ENCODE results near the gene TREH.
"Not testable (repeated sequence)": the region's sequence is repeated elsewhere in the genome, so short reads cannot be mapped to it uniquely, and the experiment has no call there.

The TREH gene

DNA sequence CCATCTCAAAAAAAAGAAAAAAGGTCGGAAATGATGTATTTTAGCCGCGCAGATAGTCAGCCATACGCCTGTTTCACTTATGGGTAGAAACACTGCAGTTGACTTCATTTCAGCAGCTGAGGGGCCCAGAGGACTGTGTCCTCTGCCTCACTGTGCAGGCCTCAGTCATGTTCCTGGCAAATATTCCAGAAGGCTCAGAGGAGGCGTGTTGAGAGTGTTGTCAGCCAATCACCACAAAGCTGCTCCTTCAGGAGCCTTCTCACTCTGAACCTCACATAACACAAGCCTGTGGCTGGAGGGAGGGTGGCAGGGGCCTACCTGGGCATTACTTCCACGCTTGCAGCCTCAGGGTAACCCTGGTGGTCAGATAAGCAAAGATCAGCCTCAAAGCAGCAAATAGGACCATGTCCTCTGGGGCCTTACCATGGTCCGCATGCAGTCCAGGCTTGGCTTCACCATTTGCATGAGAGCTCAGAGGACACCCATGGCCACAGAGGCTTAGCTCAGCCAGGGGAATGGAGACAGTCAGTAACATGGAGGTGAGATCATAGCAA is 17.3 kb upstream of the TREH start:
- DNase-seq (ENCODE audit: low read depth in 2 of 2), result no peak

DNA sequence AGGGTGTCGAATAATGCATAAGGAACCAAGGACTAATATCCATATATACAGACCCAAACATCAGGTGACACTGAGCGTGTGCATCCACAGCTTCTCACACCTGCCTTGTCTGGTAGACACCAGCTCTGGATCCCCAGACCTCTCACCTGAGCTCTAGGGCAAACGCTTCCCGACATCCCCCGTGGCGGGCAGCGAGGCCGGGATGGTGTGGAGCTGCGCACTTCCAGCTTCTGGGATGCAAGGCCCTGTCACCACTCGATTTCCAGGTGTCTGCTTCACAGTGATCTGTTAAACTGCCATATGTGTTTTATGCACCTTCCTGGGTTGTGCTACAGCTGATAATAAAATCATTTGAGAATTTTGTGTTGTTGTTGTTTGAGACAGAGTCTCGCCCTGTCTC is 15.3 kb upstream of the TREH start:
- DNase-seq (ENCODE audit: low read depth in 2 of 2), result no peak

DNA sequence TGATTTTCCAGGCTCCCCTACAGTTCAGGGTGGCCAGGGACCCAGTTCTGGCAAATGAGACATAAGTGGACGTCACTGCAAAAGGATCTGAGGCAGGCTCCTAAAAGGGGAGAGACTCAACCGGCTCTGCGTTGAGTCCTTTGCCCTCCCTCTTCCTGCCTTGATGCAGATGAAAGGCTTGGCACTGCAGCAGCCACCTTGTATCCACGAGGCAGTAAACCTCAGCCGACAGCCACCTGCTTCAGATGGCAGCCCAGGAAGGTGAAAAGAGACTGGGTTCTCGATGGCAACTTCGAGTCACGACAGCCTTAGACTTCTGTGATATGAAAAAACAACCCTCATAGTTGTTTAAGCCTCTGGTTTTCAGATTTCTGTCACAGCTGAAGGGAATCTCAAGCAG is 14.7 kb upstream of the TREH start:
- no peak for DNase-seq (ENCODE audit: low read depth in 2 of 2)

DNA sequence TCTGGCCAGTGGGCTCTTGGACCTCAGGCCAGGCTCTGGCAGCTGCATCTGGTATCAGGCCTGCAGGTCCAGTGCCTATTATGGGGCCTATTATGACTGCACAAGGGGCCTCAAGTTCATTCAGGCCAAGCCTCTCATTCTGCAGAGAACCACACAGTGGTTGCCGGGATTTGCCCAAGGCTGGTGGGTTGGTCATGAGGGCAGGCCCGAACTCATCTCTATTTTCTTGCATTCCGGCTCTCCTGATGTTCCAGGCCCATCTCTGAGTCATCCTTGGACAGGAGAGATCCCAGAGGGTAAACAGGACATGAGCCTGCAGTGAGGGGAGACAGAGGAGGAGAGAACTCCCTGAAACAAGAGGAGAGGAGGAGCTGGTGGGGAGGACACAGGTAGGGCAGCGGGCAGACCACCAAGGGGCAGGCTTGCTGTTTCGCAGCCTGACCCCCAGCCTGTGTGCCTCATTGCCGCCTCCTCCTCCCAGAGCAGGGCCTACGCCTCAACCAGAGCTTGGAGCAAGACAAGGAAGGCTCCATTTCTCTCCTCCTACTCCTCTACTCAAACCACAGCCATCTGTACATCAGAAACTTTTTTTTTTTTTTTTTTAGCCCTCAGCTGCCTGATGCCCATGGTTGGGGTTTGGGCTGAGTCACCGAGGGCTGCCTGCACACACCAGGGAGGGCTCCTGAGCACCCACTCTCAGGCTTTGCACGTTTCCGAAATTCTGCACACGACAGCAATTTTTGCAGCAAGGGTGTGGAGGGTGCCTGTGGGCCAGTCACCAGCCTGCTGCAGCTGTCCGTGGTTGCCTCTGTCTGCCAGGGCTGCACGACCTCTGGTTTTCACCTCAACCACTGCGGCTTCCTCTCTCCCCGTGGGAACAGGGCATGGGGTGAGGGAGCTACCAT is 12.7 kb upstream of the TREH start:
- DNase-seq (ENCODE audit: low read depth in 2 of 2), result peak; percentile 46 to 65

DNA sequence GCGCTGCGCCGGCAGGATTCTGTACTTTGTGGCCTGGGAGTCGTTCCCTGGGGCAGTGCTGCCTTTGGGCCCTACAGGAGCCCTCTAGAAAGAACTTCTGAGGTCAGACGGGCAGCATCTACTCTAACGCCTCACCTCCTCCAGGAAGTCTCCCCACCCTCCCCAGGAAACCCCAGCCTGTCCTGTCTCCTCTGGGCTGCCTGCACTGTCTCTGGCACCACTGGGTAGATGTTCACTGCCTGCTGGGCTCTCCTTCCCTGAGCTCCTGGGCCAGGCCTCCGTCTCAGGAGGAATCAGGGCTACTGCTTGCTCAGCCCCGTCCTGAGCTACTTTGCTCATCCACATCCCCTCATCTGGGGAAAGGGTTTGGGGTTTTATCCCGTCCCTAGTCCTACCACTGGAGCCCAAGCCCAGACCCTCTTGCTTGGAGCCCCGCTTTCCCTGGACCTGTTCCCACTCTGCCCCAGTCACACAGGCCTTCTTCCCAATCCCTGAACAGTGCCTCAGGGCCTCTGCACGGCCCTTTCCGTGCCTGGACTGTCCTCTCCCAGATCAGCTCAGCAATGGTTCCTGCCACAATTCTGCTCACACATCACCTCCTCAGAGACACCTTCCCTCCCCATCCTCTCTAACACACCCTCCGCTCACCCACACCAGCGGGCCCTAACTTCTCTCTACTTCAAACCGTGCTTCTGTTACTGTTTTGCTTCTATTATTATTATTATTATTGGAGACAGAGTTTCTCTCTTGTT is 11.3 kb upstream of the TREH start:
- DNase-seq (ENCODE audit: low read depth in 2 of 2), result no peak

DNA sequence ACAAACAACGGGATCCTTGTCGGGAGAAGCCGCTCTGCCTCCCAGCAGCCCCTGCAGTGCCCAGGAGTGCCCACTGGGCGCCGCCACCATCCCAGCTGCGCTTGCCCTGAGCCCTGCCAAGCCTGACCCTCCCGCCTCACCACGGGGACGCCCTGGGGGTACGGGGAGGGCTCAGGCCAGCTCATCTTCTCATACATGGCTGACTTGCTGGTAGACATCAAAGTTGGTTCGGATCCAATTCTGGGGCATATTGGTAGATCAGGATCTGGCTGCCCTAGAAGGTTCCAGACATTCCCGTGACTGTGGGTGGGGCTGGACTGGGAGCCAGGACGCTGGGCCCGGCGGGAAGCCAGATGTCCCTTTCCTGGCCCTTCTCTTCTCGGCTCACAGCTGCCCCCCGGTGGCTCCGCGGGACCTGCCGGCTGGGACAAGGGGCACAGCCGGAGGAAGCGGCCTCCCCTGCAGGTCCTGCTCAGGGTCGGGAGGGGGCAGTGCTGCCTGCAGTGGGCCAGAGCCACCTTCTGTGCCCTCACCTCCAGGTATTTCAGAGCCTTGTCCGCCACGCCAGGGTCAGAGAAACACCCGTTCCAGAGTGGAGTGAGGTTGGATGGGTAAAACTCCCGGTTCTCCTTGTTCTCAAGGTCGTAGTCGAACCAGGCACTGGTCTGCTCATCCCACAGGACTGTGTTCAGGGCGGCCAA is 10.6 kb upstream of the TREH start:
- DNase-seq (ENCODE audit: low read depth in 2 of 2), result peak; percentile 76 to 78

DNA sequence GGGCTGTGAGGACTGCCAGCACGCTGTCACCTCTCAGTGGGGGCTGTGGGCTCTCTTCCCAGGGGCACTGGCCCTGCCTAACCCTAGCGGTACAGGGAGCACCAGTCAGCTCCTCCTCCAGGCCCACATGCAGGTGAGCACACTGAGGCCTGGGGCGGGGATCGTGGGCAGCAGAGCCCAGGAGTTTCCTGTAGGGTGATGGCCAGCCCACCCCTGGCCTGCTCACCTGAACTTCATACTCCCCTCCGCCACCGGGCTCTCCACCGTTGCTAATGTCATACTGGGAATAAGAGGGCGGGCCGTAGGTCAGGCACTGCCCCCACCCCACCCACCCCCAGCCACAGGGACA is 10.0 kb upstream of the TREH start:
- no peak for DNase-seq (ENCODE audit: low read depth in 2 of 2)

DNA sequence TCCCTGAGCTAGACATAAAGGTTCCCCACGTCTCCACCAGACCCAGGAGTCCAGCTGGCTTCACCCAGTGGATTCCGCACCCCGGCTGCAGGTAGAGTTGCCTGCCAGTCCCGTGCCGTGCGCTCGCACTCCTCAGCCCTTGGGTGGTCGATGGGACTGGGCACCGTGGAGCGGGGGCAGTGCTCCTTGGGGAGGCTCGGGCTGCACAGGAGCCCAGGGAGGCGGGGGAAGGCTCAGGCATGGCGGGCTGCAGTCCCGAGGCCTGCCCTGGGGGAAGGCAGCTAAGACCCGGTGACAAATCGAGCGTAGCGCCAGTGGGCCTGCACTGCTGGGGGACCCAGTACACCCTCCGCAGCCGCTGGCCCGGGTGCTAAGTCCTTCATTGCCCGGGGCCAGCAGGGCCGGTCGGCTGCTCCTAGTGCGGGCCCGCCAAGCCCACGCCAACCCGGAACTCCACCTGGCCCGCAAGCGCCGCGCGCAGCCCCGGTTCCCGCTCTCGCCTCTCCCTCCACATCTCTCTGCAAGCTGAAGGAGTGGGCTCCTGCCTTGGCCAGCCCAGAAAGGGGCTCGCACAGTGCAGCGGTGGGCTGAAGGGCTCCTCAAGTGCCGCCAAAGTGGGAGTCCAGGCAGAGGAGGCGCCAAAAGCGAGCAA is 9.5 kb upstream of the TREH start:
- no peak for DNase-seq (ENCODE audit: low read depth in 2 of 2)

DNA sequence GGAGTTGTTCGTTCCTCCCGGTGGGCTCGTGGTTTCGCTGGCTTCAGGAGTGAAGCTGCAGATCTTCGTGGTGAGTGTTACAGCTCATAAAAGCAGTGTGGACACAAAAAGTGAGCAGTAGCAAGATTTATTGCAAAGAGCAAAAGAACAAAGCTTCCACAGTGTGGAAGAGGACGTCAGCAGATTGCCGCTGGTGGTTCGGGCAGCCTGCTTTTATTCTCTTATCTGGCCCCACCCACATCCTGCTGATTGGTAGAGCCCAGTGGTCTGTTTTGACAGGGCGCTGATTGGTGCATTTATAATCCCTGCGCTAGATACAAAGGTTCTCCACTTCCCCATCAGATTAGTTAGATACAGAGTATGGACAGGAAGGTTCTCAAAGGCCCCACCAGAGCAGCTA is 8.9 kb upstream of the TREH start:
- DNase-seq (ENCODE audit: low read depth in 2 of 2), result not testable (repeated sequence)

DNA sequence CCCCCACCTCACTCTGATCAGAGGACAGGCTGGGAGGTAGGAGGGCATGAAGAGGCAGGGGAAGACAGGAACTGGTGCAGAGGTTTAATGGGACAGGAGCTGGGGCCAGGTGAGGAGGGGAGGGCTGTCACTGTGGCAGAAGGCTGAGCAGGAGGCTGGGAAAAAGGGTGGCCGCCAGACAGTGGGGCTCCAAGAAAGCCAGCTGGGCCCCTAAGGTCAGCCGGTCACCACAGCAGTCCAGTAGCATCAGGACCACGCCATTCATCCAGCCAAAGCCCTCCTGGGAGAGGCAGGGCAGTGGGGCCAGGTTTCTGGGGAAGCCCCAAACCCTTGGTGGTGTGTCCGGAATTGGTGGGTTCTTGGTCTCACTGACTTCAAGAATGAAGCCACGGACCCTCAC is 8.5 kb upstream of the TREH start:
- no peak for DNase-seq (ENCODE audit: low read depth in 2 of 2)

DNA sequence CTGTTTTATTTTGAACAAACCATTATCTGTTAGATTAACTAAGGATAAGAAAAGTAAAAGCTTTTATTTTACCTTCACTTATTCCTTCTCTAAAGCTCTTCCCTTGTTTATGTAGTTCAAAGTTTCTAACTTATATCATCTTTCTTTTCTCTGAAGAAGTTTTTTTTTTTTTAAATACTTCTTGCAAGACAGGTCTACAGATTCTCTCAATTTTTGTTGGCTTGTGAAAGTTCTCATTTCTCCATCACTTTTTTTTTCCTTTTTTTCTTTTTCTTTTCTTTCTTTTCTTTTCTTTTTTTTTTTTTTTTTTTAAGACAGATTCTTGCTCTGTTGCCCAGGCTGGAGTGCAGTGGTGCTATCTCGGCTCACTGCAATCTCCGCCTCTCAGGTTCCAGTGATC is 4.7 kb upstream of the TREH start:
- DNase-seq (ENCODE audit: low read depth in 2 of 2), result no peak

DNA sequence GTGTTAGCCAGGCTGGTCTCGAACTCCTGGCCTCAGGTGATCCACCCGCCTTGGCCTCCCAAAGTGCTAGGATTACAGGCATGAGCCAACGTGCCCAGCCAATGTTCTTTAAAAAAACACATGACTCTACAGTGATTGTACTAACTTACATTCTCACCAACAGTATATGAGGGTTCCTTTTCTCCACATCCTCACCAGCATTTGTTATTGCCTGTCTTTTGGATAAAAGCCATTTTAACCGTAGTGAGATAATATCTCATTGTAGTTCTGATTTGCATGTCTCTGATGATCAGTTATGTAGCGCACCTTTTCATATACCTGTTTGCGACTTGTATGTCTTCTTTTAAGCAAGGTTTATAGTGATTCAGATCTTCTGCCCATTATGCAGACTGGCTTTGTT is 3.5 kb upstream of the TREH start:
- DNase-seq (ENCODE audit: low read depth in 2 of 2), result not testable (repeated sequence)

DNA sequence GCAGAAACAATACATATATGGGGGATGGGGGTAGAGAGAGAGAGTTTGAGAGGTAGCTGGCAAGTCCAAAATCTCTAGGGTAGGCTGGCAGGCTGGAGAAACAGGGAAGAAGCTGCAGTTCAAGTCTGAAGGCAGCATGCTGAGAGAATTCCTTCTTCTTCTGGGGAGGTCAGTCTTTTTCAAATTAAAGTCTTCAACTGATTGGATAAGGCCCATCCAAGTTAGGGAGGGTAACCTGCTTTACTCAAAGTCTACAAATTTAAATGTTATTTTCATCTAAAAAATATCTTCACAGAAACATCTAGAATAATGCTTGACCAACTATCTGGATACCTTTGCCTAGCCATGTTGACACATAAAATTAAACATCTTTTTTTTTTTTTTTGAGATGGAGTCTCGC is 2.9 kb upstream of the TREH start:
- no peak for DNase-seq (ENCODE audit: low read depth in 2 of 2)

DNA sequence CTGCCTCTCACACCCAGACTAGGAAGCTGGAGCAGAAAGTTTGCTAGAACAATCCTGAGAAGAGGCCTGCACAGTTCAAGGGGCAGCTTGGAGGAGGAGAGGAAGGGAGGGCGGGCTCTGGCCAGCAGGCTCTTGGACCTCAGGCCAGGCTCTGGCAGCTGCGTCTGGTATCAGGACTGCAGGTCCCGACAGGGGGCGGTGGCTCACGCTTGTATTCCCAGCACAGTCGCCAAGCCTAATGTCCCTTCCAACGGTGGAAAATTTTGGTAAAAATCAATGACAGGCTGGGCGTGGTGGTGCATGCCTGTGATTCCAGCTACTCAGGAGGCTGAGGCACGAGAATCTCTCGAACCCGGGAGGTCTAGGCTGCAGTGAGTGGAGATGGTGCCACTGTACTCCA is 542 bp downstream of the TREH start:
- not testable (repeated sequence) for DNase-seq (ENCODE audit: low read depth in 2 of 2)

DNA sequence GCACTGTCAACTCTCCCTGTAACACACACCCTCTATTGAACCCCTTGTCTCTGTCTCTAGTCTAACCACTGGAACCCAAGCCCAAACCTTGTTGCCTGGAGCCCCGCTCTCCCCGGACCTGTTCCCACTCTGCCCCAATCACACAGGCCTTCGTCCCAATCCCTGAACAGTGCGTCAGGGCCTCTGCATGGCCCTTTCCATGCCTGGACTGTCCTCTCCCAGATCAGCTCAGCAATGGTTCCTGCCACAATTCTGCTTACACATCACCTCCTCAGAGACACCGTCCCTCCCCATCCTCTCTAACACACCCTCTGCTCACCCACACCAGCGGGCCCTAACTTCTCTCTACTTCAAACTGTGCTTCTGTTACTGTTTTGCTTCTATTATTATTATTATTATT is 1.5 kb downstream of the TREH start:
- no peak for DNase-seq (ENCODE audit: low read depth in 2 of 2)

DNA sequence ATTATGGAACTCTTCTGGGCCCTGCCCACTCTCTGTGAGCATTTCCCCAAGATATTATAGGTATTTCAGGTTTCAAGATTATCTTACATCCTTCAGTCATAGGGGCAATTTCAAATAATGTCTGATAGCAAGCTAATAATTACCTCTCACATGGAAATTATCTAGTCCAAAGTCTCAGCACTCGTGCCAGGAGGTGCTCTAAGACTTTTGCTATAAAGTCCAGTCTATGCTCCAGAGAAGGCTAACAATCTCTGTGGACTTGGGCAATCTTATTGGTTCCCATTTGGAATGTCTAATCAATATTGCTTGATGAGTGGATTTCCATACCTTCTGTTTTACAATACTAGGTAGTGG is 5.4 kb downstream of the TREH start:
- no peak for DNase-seq (ENCODE audit: low read depth in 2 of 2)

DNA sequence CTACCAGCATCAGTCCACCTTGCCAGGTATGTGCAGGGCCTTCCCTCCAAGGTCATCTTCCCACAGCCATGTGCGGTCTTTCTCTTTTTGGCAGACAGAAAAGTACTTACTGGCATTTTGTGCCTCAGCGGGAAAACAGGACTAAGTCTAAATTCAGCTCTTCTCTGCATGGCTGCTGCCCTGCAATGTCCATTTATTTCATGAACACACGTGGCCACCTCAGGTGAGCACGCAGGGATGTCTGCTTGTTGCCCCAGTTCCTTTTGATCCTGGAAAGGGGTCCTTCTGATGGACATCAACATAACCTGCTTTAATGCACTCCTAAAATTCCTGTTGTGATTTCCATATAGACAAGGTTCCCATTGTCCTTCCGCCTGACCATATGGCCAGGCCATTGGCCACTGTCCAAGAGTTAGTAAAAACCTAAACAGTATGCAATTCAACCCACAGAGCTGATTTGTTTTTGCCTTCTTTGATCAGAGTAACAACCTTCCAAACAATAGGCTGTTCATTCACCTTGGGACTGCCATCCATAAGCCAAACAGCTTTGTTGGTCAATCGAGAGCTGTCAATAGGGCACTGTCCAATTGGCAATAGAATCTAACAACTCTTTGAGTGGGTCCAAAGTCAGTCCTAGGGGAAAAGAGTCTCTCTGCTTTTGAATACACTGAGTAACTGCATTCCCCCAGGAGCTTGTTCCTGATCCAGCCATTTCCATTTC is 5.9 kb downstream of the TREH start:
- no peak for DNase-seq (ENCODE audit: low read depth in 2 of 2)

DNA sequence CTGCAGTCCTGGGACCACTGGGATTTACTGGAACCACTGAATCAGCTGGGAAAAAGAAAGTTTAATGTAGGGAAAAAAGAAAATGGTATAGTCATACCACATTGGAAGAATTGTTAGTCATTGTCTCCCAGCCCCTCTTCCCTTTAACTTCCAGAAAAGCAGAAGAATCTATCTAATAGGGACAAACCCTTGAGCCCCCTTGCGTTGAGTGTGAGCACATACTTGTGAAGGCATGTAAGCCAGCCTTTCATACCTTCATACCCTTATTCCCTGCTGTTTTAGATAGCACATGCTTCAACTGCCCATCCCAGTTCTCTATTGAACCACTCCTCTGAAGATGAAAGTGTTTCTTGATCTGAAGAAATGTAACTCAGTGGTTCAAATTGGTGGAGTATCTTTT is 6.6 kb downstream of the TREH start:
- no peak for DNase-seq (ENCODE audit: low read depth in 2 of 2)

DNA sequence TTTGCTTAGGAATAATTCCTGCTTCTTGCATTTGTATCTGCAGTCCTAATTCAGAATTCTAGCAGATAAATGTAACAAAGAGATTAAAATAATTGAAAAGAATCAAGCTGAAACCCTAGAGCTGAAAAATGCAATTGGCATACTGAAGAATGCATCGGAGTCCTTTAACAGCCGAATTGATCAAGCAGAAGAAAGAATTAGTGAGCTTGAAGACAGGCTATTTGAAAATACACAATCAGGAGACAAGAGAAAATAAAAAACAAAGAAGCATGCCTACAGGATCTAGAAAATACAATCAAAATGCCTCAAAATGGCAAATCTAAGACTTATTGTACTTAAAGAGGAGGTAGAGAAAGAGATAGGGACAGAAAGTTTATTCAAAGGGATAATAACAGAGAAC is 8.2 kb downstream of the TREH start:
- DNase-seq (ENCODE audit: low read depth in 2 of 2), result no peak

DNA sequence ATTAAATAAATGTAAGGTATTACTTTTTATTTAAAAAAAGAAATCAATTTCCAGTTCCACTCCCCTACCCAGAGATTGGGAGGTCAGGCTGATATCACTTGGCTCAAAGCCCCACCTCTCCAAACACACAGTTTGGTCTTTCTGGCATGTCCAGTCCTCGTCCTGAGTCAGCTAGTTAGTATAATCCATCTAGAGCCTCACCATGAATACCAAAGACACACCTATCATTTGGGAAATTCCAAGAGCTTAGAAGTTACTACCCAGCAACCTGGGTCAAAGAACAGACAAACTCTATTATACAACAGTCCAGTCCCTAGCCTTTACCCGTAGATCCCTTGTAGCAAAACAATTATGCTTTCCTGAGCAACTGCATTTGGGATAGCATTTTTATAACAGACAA is 9.4 kb downstream of the TREH start:
- DNase-seq (ENCODE audit: low read depth in 2 of 2), result no peak

DNA sequence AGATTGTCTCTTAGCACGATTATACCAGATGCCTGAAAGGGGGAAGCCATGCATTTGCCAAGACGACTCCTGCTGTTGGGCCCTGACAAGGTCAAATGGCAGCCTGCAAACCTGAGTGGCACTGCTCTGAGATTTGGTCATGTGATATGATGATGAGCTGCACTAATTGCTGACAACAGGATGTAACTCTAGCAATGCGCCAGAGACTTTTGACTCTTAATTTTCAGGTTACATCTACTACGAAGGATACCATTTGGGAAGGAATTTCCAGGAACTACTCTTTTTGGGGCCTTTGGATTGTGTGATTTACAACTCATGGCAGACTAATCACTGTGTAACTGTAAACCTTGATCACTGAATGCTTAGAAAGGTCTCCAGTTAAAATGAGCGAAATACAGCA is 13.1 kb downstream of the TREH start:
- no peak for DNase-seq (ENCODE audit: low read depth in 2 of 2)

Measured in stimulated activated CD8-positive, alpha-beta memory T cell treated with anti-CD3 and anti-CD28 coated beads, Interleukin-2, amount 100 ng/mL, for 48 hours (primary cell).